Liver (tissue), 9 donors: Measurements from ENCODE around the gene FLT1. TPM values are rescaled to one million over a fixed set of nuclear protein-coding genes. Genes with fewer than 3 reads are reported as not detected.

Experiments
- DNase-seq: peaks from one replicate; pipeline ENCODE4 v3.0.0-alpha.2; 2017; ENCODE audit warnings: low spot score
- H3K27ac ChIP-seq, 2 donors: one replicate each; pipeline ENCODE4 v1.7.0; 2013; ENCODE audit warnings: inconsistent platforms in 2 of 2, low read length in 2 of 2, control low read depth in 1 of 2, low read depth in 1 of 2, mild to moderate bottlenecking in 1 of 2
- H3K27me3 ChIP-seq, 4 donors: one replicate each; pipeline versions ENCODE4 v1.6.1 to v1.7.0; 2013; ENCODE audit warnings: low read length in 3 of 4, inconsistent platforms in 1 of 4, mild to moderate bottlenecking in 1 of 4, moderate library complexity in 1 of 4; ENCODE audit not compliant: control insufficient read depth in 4 of 4, insufficient read depth in 4 of 4
- H3K36me3 ChIP-seq, 4 donors: one replicate each; pipeline versions ENCODE4 v1.6.1 to v1.7.0; 2013; ENCODE audit warnings: low read length in 3 of 4, mild to moderate bottlenecking in 3 of 4, low read depth in 1 of 4, moderate library complexity in 1 of 4; ENCODE audit not compliant: control insufficient read depth in 4 of 4, insufficient read depth in 3 of 4
- H3K4me1 ChIP-seq, 4 donors: one replicate each; pipeline versions ENCODE4 v1.6.1 to v1.7.0; 2013; ENCODE audit warnings: low read length in 3 of 4, mild to moderate bottlenecking in 3 of 4, moderate library complexity in 1 of 4; ENCODE audit not compliant: control insufficient read depth in 4 of 4, insufficient read depth in 4 of 4
- H3K4me3 ChIP-seq, 3 donors: one replicate each; pipeline versions ENCODE4 v1.6.1 to v1.7.0; 2013; ENCODE audit warnings: low read length in 3 of 3, control low read depth in 1 of 3, low read depth in 1 of 3, mild to moderate bottlenecking in 1 of 3
- H3K9ac ChIP-seq, 2 donors: one replicate each; pipeline ENCODE4 v1.7.0; 2013; ENCODE audit warnings: low read length in 2 of 2, mild to moderate bottlenecking in 2 of 2, moderate library complexity in 2 of 2, control low read depth in 1 of 2, low read depth in 1 of 2
- H3K9me3 ChIP-seq, 4 donors: one replicate each; pipeline versions ENCODE4 v1.6.1 to v1.7.0; 2013; ENCODE audit warnings: low read length in 3 of 4; ENCODE audit not compliant: control insufficient read depth in 4 of 4
- ATF3 ChIP-seq: IDR thresholded peaks from 2 replicates; pipeline ENCODE4 v1.6.1; 2016; ENCODE audit warnings: antibody characterized with exemption
- CTCF ChIP-seq: fragments of 150-350 bp; IDR thresholded peaks from 2 replicates; pipeline ENCODE4 v1.5.1; 2017; ENCODE audit warnings: improper control_type of control experiment, low read depth, low read length; ENCODE audit not compliant: missing input control
- EGR1 ChIP-seq, 2 donors: IDR thresholded peaks; 2 replicates each; pipeline ENCODE4 v1.6.1; 2016 to 2018; ENCODE audit warnings: antibody characterized with exemption in 2 of 2, low read depth in 2 of 2
- FOXA1 ChIP-seq: IDR thresholded peaks from 2 replicates; pipeline ENCODE4 v1.6.1; 2016; ENCODE audit warnings: antibody characterized with exemption
- FOXA2 ChIP-seq: IDR thresholded peaks from 2 replicates; pipeline ENCODE4 v1.6.1; 2016; ENCODE audit warnings: antibody characterized with exemption
- GABPA ChIP-seq, 2 donors: IDR thresholded peaks in 1 of 2; conservative IDR thresholded peaks in 1 of 2; 2 replicates each; pipeline ENCODE4 v1.6.1; 2016; ENCODE audit warnings: antibody characterized with exemption in 2 of 2, mild to moderate bottlenecking in 1 of 2, moderate library complexity in 1 of 2
- HNF4A ChIP-seq, 2 donors: conservative IDR thresholded peaks; 2 replicates each; pipeline ENCODE4 v1.6.1; 2016; ENCODE audit warnings: antibody characterized with exemption in 2 of 2, mild to moderate bottlenecking in 2 of 2
- HNF4G ChIP-seq: IDR thresholded peaks from 2 replicates; pipeline ENCODE4 v1.6.1; 2016; ENCODE audit warnings: antibody characterized with exemption
- JUND ChIP-seq, 2 donors: IDR thresholded peaks; 2 replicates each; pipeline ENCODE4 v1.6.1; 2016; ENCODE audit warnings: antibody characterized with exemption in 2 of 2
- MAX ChIP-seq: IDR thresholded peaks from 2 replicates; pipeline ENCODE4 v1.6.1; 2016; ENCODE audit warnings: antibody characterized with exemption
- NR2F2 ChIP-seq: IDR thresholded peaks from 2 replicates; pipeline ENCODE4 v1.6.1; 2016; ENCODE audit warnings: antibody characterized with exemption
- RAD21 ChIP-seq, 2 donors: IDR thresholded peaks; 2 replicates each; pipeline ENCODE4 v1.6.1; 2016; ENCODE audit warnings: antibody characterized with exemption in 2 of 2, mild to moderate bottlenecking in 2 of 2
- REST ChIP-seq: IDR thresholded peaks from 2 replicates; pipeline ENCODE4 v1.6.1; 2016; ENCODE audit warnings: antibody characterized with exemption, mild to moderate bottlenecking
- RXRA ChIP-seq, 2 donors: IDR thresholded peaks; 2 replicates each; pipeline ENCODE4 v1.6.1; 2017 to 2018; ENCODE audit warnings: antibody characterized with exemption in 2 of 2, mild to moderate bottlenecking in 1 of 2
- SP1 ChIP-seq: IDR thresholded peaks from 2 replicates; pipeline ENCODE4 v1.6.1; 2018; ENCODE audit warnings: antibody characterized with exemption, mild to moderate bottlenecking
- TAF1 ChIP-seq: conservative IDR thresholded peaks from 2 replicates; pipeline ENCODE4 v1.6.1; 2016; ENCODE audit warnings: antibody characterized with exemption, mild to moderate bottlenecking
- YY1 ChIP-seq: IDR thresholded peaks from 2 replicates; pipeline ENCODE4 v1.6.1; 2016; ENCODE audit warnings: antibody characterized with exemption, mild to moderate bottlenecking
- WGBS: extraction: QIAGEN DNeasy Blood & Tissue Kit; methylation state at CpG from one replicate; pipeline ENCODE4 v1.1.7; 2013; 5-methylcytosine and 5-hydroxymethylcytosine counted together
- polyA plus RNA-seq, 2 donors: library from polyadenylated mRNA; stranded (reverse) in 1 of 2; unstranded in 1 of 2; fragments of 200-250 nt in 1 of 2; fragments of >200 nt in 1 of 2; fragmentation: Nextera tagmentation in 1 of 2; extraction: Ambion mirVana in 1 of 2; gene quantifications; one replicate each; pipeline versions ENCODE4 v1.2.1 to v1.2.3, GENCODE V29; 2013 to 2015
- total RNA-seq, 2 donors: library from RNA; depleted of rRNA; stranded (reverse); fragments of >200 nt; gene quantifications; one replicate each; pipeline ENCODE4 v1.2.3, GENCODE V29; 2014
- donor health status: healthy.
- donor health status: healthy.
- donor health status: healthy.
- donor health status: healthy.
- donor health status: healthy.

The FLT1 gene
- total and polyA plus RNA-seq, 4 donors: 4.1 to 19.7 (median 9.3) TPM

- TF ChIP-seq ATF3: no peak
- no peak for TF ChIP-seq RAD21 (IDR thresholded peaks at IDR 0.05)
- no peak for TF ChIP-seq MAX
- TF ChIP-seq NR2F2: no peak
- no peak for TF ChIP-seq RXRA (IDR thresholded peaks at IDR 0.05)
- no peak for TF ChIP-seq FOXA1
- TF ChIP-seq SP1: no peak
- TF ChIP-seq HNF4A (conservative IDR thresholded peaks at IDR 0.05): no peak
- TF ChIP-seq EGR1 (IDR thresholded peaks at IDR 0.05; ENCODE audit: low read depth in 2 of 2): no peak
- TF ChIP-seq TAF1: no peak
- no peak for TF ChIP-seq YY1
- no peak for TF ChIP-seq FOXA2
Measured at GRCh38 chr13:28471421-28471820, 23.5 kb downstream of the FLT1 start (continued).

- Histone ChIP-seq H3K4me3 (no peak overlapping the region), H3K36me3 (no peaks in the 10 kb centered on the region), H3K4me1 (no peaks in the 10 kb centered on the region), H3K9ac (no peak overlapping the region), H3K9me3 (no peaks in the 10 kb centered on the region), H3K27me3 (no peaks in the 10 kb centered on the region), H3K27ac (no peak overlapping the region)
- WGBS: 70% methylated on average over 4 of the region's 4 CpGs
- no peak for DNase-seq
- TF ChIP-seq REST: no peak
- no peak for TF ChIP-seq YY1
- TF ChIP-seq FOXA2: no peak
- TF ChIP-seq HNF4G: no peak
- no peak for TF ChIP-seq GABPA (IDR thresholded peaks at IDR 0.05 in 1 of 2, conservative IDR thresholded peaks at IDR 0.05 in 1 of 2)
- no peak for TF ChIP-seq EGR1 (IDR thresholded peaks at IDR 0.05; ENCODE audit: low read depth in 2 of 2)
- no peak for TF ChIP-seq FOXA1
- no peak for TF ChIP-seq NR2F2
- no peak for TF ChIP-seq RAD21 (IDR thresholded peaks at IDR 0.05)
- no peak for TF ChIP-seq CTCF
- no peak for TF ChIP-seq JUND (IDR thresholded peaks at IDR 0.05)
- no peak for TF ChIP-seq SP1
Measured at GRCh38 chr13:28470296-28470695, 24.6 kb downstream of the FLT1 start.

- Histone ChIP-seq H3K4me3 (no peak overlapping the region), H3K9ac (no peak overlapping the region), H3K27ac (no peak overlapping the region), H3K36me3 (no peaks in the 10 kb centered on the region), H3K9me3 (no peaks in the 10 kb centered on the region), H3K4me1 (no peaks in the 10 kb centered on the region), H3K27me3 (no peaks in the 10 kb centered on the region)
- WGBS: 74% methylated on average over 6 of the region's 6 CpGs
- no peak for DNase-seq
- TF ChIP-seq FOXA1 (no peak), CTCF (no peak), RAD21 (IDR thresholded peaks at IDR 0.05) (no peak), TAF1 (no peak), EGR1 (IDR thresholded peaks at IDR 0.05; ENCODE audit: low read depth in 2 of 2) (no peak), YY1 (no peak), REST (no peak), RXRA (IDR thresholded peaks at IDR 0.05) (no peak), HNF4G (no peak), GABPA (IDR thresholded peaks at IDR 0.05 in 1 of 2, conservative IDR thresholded peaks at IDR 0.05 in 1 of 2) (no peak), ATF3 (no peak), JUND (IDR thresholded peaks at IDR 0.05) (no peak)
Measured at GRCh38 chr13:28469316-28469715, 25.6 kb downstream of the FLT1 start.
